SU-DHL-6 (cell line): ENCODE data around the gene COMMD2.

Experiments used
- H2AFZ ChIP-seq: fragments of 200-600 bp; sonication (generic); 2 replicates; pipeline ENCODE4 v1.6.1; 2014; ENCODE audit warnings: low read depth, mild to moderate bottlenecking, moderate library complexity, mixed read lengths, antibody characterized with exemption, low read length; ENCODE audit not compliant: severe bottlenecking
- H3F3A ChIP-seq: fragments of 200-600 bp; shearing (Covaris generic); 2 replicates; pipeline ENCODE4 v1.6.0; 2016; ENCODE audit warnings: antibody characterized with exemption, mild to moderate bottlenecking; ENCODE audit not compliant: insufficient read depth
- H3K27ac ChIP-seq: fragments of 200-600 bp; sonication (generic); 2 replicates; pipeline ENCODE4 v1.5.1; 2016; ENCODE audit warnings: low read depth, mild to moderate bottlenecking, low read length, moderate library complexity, mixed read lengths
- H3K27me3 ChIP-seq: fragments of 200-600 bp; sonication (generic), shearing (Covaris generic); 2 replicates; pipeline ENCODE4 v1.6.0; 2014; ENCODE audit warnings: mild to moderate bottlenecking, low read length
- H3K36me3 ChIP-seq: fragments of 200-600 bp; sonication (generic); 2 replicates; pipeline ENCODE4 v1.6.1; 2014; ENCODE audit warnings: mild to moderate bottlenecking, low read length, mixed read lengths
- H3K4me2 ChIP-seq: fragments of 300-600, 200-600 bp; shearing (Covaris generic), sonication (generic); 2 replicates; pipeline ENCODE4 v1.6.0; 2014; ENCODE audit warnings: low read length, low read depth, mild to moderate bottlenecking; ENCODE audit not compliant: poor library complexity, severe bottlenecking
- H3K4me3 ChIP-seq: fragments of 200-600 bp; sonication (generic); 2 replicates; pipeline ENCODE4 v1.5.1; 2014; ENCODE audit warnings: antibody characterized with exemption, low read length, mild to moderate bottlenecking, mixed read lengths; ENCODE audit not compliant: insufficient read depth, poor library complexity, severe bottlenecking
- H3K79me2 ChIP-seq: fragments of 200-600 bp; sonication (generic); 2 replicates; pipeline ENCODE4 v1.6.1; 2014; ENCODE audit warnings: mild to moderate bottlenecking, low read length, moderate library complexity; ENCODE audit not compliant: insufficient read depth
- H3K9ac ChIP-seq: fragments of 200-600 bp; sonication (generic); 2 replicates; pipeline ENCODE4 v1.7.0; 2014; ENCODE audit warnings: mild to moderate bottlenecking, low read length
- H3K9me2 ChIP-seq: fragments of 200-600 bp; sonication (generic); replicated peaks from 2 replicates; pipeline ENCODE4 v1.6.1; 2014; ENCODE audit warnings: low read length; ENCODE audit not compliant: insufficient read depth
- H3K9me3 ChIP-seq: fragments of 200-600 bp; sonication (generic); 2 replicates; pipeline ENCODE4 v1.6.1; 2014; ENCODE audit warnings: low read length, mixed read lengths; ENCODE audit not compliant: insufficient read depth
- H4K20me1 ChIP-seq: fragments of 200-600 bp; sonication (generic); 2 replicates; pipeline ENCODE4 v1.6.1; 2014; ENCODE audit warnings: low read depth, mild to moderate bottlenecking, antibody characterized with exemption, low read length, moderate library complexity, mixed read lengths
- EZH2phosphoT487 ChIP-seq: fragments of 200-600 bp; sonication (generic), shearing (Covaris generic); conservative IDR thresholded peaks from 2 replicates; pipeline ENCODE4 v1.6.1; 2018; ENCODE audit warnings: mild to moderate bottlenecking, antibody characterized with exemption, low read length, moderate library complexity, mixed read lengths
- TF ChIP-seq, protein P1 (sequence below): fragments of 200-600 bp; sonication (generic); IDR thresholded peaks from one replicate; pipeline ENCODE4 v1.5.1; 2017; ENCODE audit warnings: antibody characterized with exemption, mild to moderate bottlenecking, low read length, moderate library complexity; ENCODE audit not compliant: insufficient read depth, poor library complexity, severe bottlenecking

The COMMD2 gene

DNA sequence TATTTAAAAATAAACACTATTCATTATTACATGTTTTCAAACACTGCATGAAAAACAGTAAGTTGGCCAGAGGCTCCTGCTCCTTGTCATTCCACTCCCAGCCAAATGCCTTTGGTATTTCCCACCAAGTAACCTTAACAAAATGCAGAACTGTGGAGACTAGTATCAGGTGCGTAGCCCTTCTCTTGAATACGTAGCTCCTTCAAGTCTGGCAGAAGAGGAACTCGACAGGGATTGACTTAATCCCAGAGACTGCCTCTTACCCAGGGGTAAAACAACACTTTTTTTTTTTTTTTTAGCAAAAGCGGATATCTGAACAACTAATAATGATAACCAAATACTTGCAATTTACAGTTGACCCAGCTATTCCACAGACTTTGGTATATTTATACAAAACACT is 738 bp downstream of the COMMD2 start:
- peak overlapping the region; percentile 85 for H3K9ac ChIP-seq
- H4K20me1 ChIP-seq: no peaks in the 10 kb centered on the region
- H3K9me2 ChIP-seq: no peaks in the 10 kb centered on the region
- H3K79me2 ChIP-seq: peaks cover 9% of the 10 kb centered on the region
- peak overlapping the region; percentile 90 for H2AFZ ChIP-seq
- H3K27ac ChIP-seq: no peak overlapping the region
- H3K4me2 ChIP-seq: peak overlapping the region; percentile 97
- peaks cover 6% of the 10 kb centered on the region for H3F3A ChIP-seq
- H3K27me3 ChIP-seq: no peaks in the 10 kb centered on the region
- H3K36me3 ChIP-seq: peaks cover 8% of the 10 kb centered on the region; the same call in 1 of the 2 replicates
- H3K9me3 ChIP-seq: no peaks in the 10 kb centered on the region
- TF ChIP-seq, protein P1, sequence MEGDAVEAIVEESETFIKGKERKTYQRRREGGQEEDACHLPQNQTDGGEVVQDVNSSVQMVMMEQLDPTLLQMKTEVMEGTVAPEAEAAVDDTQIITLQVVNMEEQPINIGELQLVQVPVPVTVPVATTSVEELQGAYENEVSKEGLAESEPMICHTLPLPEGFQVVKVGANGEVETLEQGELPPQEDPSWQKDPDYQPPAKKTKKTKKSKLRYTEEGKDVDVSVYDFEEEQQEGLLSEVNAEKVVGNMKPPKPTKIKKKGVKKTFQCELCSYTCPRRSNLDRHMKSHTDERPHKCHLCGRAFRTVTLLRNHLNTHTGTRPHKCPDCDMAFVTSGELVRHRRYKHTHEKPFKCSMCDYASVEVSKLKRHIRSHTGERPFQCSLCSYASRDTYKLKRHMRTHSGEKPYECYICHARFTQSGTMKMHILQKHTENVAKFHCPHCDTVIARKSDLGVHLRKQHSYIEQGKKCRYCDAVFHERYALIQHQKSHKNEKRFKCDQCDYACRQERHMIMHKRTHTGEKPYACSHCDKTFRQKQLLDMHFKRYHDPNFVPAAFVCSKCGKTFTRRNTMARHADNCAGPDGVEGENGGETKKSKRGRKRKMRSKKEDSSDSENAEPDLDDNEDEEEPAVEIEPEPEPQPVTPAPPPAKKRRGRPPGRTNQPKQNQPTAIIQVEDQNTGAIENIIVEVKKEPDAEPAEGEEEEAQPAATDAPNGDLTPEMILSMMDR: no peak
- TF ChIP-seq EZH2phosphoT487: no peak
- peak overlapping the region; percentile 96 for H3K4me3 ChIP-seq

DNA sequence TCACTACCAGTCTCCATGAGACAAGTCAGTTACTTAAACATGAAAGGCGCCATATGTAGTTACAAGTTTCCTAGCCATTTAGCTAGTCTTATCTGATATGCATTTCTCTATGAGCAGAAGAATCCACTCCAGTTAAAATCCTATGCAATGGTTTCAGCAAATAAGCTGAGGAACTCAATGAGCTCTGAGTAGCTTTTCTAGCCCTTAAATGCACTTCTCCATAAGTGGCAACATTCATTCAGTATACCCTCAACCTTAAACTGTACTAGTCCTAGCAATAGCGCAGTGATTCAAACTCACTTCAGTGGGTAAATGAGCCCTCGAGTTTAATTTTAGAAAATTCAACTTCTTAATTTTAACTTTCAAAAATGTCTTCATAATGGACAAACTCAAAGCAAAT is 7.7 kb downstream of the COMMD2 start:
- no peaks in the 10 kb centered on the region for H4K20me1 ChIP-seq
- H3K4me2 ChIP-seq: no peak overlapping the region
- peaks cover 22% of the 10 kb centered on the region; the same call in 1 of the 2 replicates for H3K36me3 ChIP-seq
- H3K9me3 ChIP-seq: no peaks in the 10 kb centered on the region
- TF ChIP-seq, protein P1: no peak
- no peak for TF ChIP-seq EZH2phosphoT487
- H2AFZ ChIP-seq: no peak overlapping the region
- no peak overlapping the region for H3K4me3 ChIP-seq
- no peaks in the 10 kb centered on the region for H3K27me3 ChIP-seq
- no peaks in the 10 kb centered on the region for H3F3A ChIP-seq
- no peaks in the 10 kb centered on the region for H3K9me2 ChIP-seq
- no peak overlapping the region for H3K9ac ChIP-seq
- no peak overlapping the region for H3K27ac ChIP-seq
- H3K79me2 ChIP-seq: no peaks in the 10 kb centered on the region

DNA sequence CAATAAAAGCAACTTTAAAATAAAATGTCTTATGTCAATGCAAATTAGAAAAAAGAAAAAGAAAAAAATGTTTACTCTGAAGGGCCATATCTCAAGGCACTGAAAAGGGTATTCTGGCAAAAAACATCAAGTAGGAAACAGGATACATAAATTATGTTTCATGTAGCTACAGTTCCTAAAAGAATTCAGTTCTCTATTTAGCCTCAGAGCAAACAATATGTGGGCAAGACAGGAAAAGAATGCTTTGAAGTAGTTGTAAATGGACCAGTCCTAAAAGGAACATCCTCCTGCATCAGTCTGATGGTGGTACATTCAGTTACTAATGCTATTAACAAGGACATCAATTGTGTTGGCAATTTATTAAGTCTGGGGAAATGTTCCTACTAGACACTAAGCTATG is 8.1 kb downstream of the COMMD2 start:
- H3K79me2 ChIP-seq: no peaks in the 10 kb centered on the region

More for the DNA sequence above, 8.1 kb downstream of the COMMD2 start:
- Histone ChIP-seq H3K27ac (no peak overlapping the region), H3K4me2 (no peak overlapping the region), H3K4me3 (no peak overlapping the region), H3K9me3 (no peaks in the 10 kb centered on the region), H3K9me2 (no peaks in the 10 kb centered on the region), H3K27me3 (no peaks in the 10 kb centered on the region), H3F3A (no peaks in the 10 kb centered on the region), H2AFZ (no peak overlapping the region), H3K9ac (no peak overlapping the region), H4K20me1 (no peaks in the 10 kb centered on the region), H3K36me3 (peaks cover 19% of the 10 kb centered on the region; the same call in 1 of the 2 replicates)
- TF ChIP-seq, protein P1: no peak
- TF ChIP-seq EZH2phosphoT487: no peak
